HEK293 (cell line): Measurements from ENCODE around the gene PPFIBP1.

Experiments used
- FEZF1 ChIP-seq: fragments of 450-650 bp; formaldehyde crosslinking; IDR thresholded peaks from 2 replicates; pipeline ENCODE4 v1.5.1; 2016; ENCODE audit warnings: missing biosample characterization, missing genetic modification characterization
- HOXC10 ChIP-seq: sonication (generic); formaldehyde crosslinking; IDR thresholded peaks from 2 replicates; pipeline ENCODE4 v1.8.1; 2023; ENCODE audit warnings: mild to moderate bottlenecking, missing genetic modification reagents
- IKZF3 ChIP-seq: fragments of 450-650 bp; IDR thresholded peaks from 2 replicates; pipeline ENCODE4 v1.5.0; 2018; ENCODE audit warnings: missing biosample characterization, mild to moderate bottlenecking, missing genetic modification characterization, moderate library complexity
- KLF1 ChIP-seq: fragments of 450-650 bp; formaldehyde crosslinking; IDR thresholded peaks from 2 replicates; pipeline ENCODE4 v1.5.1; 2016; ENCODE audit warnings: missing biosample characterization, missing genetic modification characterization
- REPIN1 ChIP-seq: fragments of 450-650 bp; formaldehyde crosslinking; IDR thresholded peaks from 2 replicates; pipeline ENCODE4 v1.5.1; 2017; ENCODE audit warnings: missing biosample characterization, missing genetic modification characterization, low read depth
- SCRT1 ChIP-seq: fragments of 450-650 bp; formaldehyde crosslinking; IDR thresholded peaks from 2 replicates; pipeline ENCODE4 v1.5.1; 2016; ENCODE audit warnings: missing biosample characterization, missing genetic modification characterization, borderline replicate concordance
- WT1 ChIP-seq: fragments of 450-650 bp; formaldehyde crosslinking; IDR thresholded peaks from 2 replicates; pipeline ENCODE4 v1.5.1; 2016; ENCODE audit warnings: missing biosample characterization, missing genetic modification characterization
- ZBTB21 ChIP-seq: fragments of 450-650 bp; formaldehyde crosslinking; IDR thresholded peaks from 2 replicates; pipeline ENCODE4 v1.5.1; 2017; ENCODE audit warnings: missing biosample characterization, missing genetic modification characterization
- ZFP37 ChIP-seq: fragments of 450-650 bp; formaldehyde crosslinking; IDR thresholded peaks from 2 replicates; pipeline ENCODE4 v1.5.1; 2016; ENCODE audit warnings: missing biosample characterization, missing genetic modification characterization
- ZNF112 ChIP-seq: fragments of 450-650 bp; formaldehyde crosslinking; IDR thresholded peaks from 2 replicates; pipeline ENCODE4 v1.5.0; 2017; ENCODE audit warnings: missing biosample characterization, missing genetic modification characterization
- ZNF132 ChIP-seq: fragments of 450-650 bp; formaldehyde crosslinking; IDR thresholded peaks from 2 replicates; pipeline ENCODE4 v1.5.1; 2017; ENCODE audit warnings: missing biosample characterization, missing genetic modification characterization, borderline replicate concordance
- ZNF184 ChIP-seq: fragments of 450-650 bp; IDR thresholded peaks from 2 replicates; pipeline ENCODE4 v1.5.1; 2018; ENCODE audit warnings: missing biosample characterization, mild to moderate bottlenecking, missing genetic modification characterization
- ZNF19 ChIP-seq: fragments of 450-650 bp; formaldehyde crosslinking; IDR thresholded peaks from 2 replicates; pipeline ENCODE4; 2016; ENCODE audit warnings: missing biosample characterization, missing genetic modification characterization, low read depth
- ZNF221 ChIP-seq: fragments of 450-650 bp; formaldehyde crosslinking; IDR thresholded peaks from 2 replicates; pipeline ENCODE4 v1.5.1; 2017; ENCODE audit warnings: missing biosample characterization, missing genetic modification characterization, borderline replicate concordance
- ZNF23 ChIP-seq: fragments of 450-650 bp; formaldehyde crosslinking; IDR thresholded peaks from 2 replicates; pipeline ENCODE4 v1.5.1; 2016; ENCODE audit warnings: missing biosample characterization, missing genetic modification characterization, borderline replicate concordance
- ZNF366 ChIP-seq: fragments of 450-650 bp; formaldehyde crosslinking; conservative IDR thresholded peaks from 2 replicates; pipeline ENCODE4 v1.5.1; 2016; ENCODE audit warnings: missing biosample characterization, missing genetic modification characterization
- ZNF585B ChIP-seq: fragments of 450-650 bp; formaldehyde crosslinking; IDR thresholded peaks from 2 replicates; pipeline ENCODE4 v1.5.1; 2016; ENCODE audit warnings: missing biosample characterization, missing genetic modification characterization
- ZNF654 ChIP-seq: fragments of 450-650 bp; formaldehyde crosslinking; IDR thresholded peaks from 2 replicates; pipeline ENCODE4 v1.5.1; 2016; ENCODE audit warnings: low read depth, missing biosample characterization, missing genetic modification characterization
- ZNF664 ChIP-seq: fragments of 450-650 bp; formaldehyde crosslinking; IDR thresholded peaks from 2 replicates; pipeline ENCODE4 v1.5.1; 2016; ENCODE audit warnings: missing biosample characterization, missing genetic modification characterization
- ZNF76 ChIP-seq: fragments of 450-650 bp; formaldehyde crosslinking; IDR thresholded peaks from 2 replicates; pipeline ENCODE4; 2016; ENCODE audit warnings: low read depth, missing biosample characterization, missing genetic modification characterization, borderline replicate concordance
- ZNF776 ChIP-seq: fragments of 450-650 bp; formaldehyde crosslinking; IDR thresholded peaks from 2 replicates; pipeline ENCODE4 v1.5.0; 2017; ENCODE audit warnings: missing biosample characterization, missing genetic modification characterization, borderline replicate concordance
- TF ChIP-seq, protein P1 (sequence below): fragments of 450-650 bp; formaldehyde crosslinking; optimal IDR thresholded peaks from 2 replicates; pipeline ENCODE3; 2016; ENCODE audit warnings: missing biosample characterization, mild to moderate bottlenecking, missing genetic modification characterization
- TF ChIP-seq, protein P2 (sequence below): fragments of 450-650 bp; formaldehyde crosslinking; IDR thresholded peaks from 2 replicates; pipeline ENCODE4 v1.5.1; 2017; ENCODE audit warnings: missing biosample characterization, mild to moderate bottlenecking, missing genetic modification characterization, moderate library complexity
- TF ChIP-seq, protein P3 (sequence below): fragments of 450-650 bp; formaldehyde crosslinking; IDR thresholded peaks from 2 replicates; pipeline ENCODE4 v1.5.1; 2017; ENCODE audit warnings: missing biosample characterization, missing genetic modification characterization
- TF ChIP-seq, protein P4 (sequence below): fragments of 450-650 bp; formaldehyde crosslinking; IDR thresholded peaks from 2 replicates; pipeline ENCODE4 v1.5.1; 2016; ENCODE audit warnings: missing biosample characterization, missing genetic modification characterization
- TF ChIP-seq, protein P5 (sequence below): fragments of 450-650 bp; formaldehyde crosslinking; conservative IDR thresholded peaks from 2 replicates; pipeline ENCODE4 v1.5.1; 2016; ENCODE audit warnings: low read depth, missing biosample characterization, missing genetic modification characterization

PPFIBP1 gene

DNA sequence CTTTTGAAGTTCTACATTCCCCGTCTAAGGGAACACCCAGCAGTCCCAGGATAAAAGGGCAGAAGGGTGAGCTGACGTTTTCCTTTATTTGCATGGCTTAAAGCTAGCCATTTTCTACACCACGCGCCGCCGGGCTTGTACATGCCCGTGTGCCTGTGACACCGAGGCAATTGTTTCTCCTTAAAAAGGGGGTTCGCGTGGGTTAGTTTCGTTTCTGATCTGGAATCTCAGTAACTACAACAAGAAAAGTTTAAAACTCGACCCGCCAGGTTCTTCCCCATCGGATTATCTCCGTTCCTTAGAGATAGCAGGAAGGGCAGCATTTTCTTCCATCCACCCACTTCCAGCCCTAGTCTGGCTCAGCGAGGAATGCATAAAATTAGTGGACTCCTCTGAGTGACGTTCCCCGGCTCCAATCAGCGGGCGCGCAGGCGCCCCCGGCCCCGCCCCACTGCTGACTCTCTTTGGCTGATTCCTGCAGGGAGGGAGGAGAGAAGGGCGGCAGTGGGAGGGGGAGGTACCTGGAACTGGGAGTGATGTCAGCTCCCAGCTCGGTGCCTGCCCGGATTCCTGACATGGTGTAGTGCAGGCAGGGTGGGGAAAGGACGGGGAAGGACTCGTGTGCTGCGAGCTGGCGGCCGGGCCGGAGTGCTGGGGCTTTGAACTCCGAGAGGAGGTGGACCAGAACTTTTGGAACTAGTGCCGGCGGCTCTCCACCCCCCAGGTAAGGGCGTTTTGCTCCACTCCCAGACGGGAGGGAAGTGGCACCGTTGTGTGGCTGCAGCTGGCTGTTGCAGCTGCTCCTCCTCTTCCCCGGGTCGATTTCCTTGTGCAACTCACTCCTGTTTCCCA, at the start of gene PPFIBP1 (continued):
- TF ChIP-seq ZNF776 (tag by site-specific recombination): no peak
- TF ChIP-seq, protein P1, sequence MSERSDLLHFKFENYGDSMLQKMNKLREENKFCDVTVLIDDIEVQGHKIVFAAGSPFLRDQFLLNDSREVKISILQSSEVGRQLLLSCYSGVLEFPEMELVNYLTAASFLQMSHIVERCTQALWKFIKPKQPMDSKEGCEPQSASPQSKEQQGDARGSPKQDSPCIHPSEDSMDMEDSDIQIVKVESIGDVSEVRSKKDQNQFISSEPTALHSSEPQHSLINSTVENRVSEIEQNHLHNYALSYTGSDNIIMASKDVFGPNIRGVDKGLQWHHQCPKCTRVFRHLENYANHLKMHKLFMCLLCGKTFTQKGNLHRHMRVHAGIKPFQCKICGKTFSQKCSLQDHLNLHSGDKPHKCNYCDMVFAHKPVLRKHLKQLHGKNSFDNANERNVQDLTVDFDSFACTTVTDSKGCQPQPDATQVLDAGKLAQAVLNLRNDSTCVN (tag by site-specific recombination): peak; percentile 24
- no peak for TF ChIP-seq ZNF132 (tag by site-specific recombination)
- TF ChIP-seq, protein P2, sequence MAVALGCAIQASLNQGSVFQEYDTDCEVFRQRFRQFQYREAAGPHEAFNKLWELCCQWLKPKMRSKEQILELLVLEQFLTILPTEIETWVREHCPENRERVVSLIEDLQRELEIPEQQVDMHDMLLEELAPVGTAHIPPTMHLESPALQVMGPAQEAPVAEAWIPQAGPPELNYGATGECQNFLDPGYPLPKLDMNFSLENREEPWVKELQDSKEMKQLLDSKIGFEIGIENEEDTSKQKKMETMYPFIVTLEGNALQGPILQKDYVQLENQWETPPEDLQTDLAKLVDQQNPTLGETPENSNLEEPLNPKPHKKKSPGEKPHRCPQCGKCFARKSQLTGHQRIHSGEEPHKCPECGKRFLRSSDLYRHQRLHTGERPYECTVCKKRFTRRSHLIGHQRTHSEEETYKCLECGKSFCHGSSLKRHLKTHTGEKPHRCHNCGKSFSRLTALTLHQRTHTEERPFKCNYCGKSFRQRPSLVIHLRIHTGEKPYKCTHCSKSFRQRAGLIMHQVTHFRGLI (tag by site-specific recombination): no peak
- 0 out of 2 replicates have a peak, but pooled peaks have one; percentile 17 for TF ChIP-seq ZFP37 (tag by site-specific recombination)
- no peak for TF ChIP-seq HOXC10 (CRISPR knock-in tag)
- TF ChIP-seq KLF1 (tag by site-specific recombination): peak; percentile 71
- 0 out of 2 replicates have a peak, but pooled peaks have one; percentile 5 for TF ChIP-seq ZNF654 (tag by site-specific recombination)
- TF ChIP-seq ZNF585B (tag by site-specific recombination): no peak
- TF ChIP-seq, protein P3, sequence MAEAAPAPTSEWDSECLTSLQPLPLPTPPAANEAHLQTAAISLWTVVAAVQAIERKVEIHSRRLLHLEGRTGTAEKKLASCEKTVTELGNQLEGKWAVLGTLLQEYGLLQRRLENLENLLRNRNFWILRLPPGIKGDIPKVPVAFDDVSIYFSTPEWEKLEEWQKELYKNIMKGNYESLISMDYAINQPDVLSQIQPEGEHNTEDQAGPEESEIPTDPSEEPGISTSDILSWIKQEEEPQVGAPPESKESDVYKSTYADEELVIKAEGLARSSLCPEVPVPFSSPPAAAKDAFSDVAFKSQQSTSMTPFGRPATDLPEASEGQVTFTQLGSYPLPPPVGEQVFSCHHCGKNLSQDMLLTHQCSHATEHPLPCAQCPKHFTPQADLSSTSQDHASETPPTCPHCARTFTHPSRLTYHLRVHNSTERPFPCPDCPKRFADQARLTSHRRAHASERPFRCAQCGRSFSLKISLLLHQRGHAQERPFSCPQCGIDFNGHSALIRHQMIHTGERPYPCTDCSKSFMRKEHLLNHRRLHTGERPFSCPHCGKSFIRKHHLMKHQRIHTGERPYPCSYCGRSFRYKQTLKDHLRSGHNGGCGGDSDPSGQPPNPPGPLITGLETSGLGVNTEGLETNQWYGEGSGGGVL: peak; percentile 63
- TF ChIP-seq ZNF366 (tag by site-specific recombination): peak; percentile 74
- peak; percentile 48 for TF ChIP-seq ZNF76 (tag by site-specific recombination)
- no peak for TF ChIP-seq FEZF1 (tag by site-specific recombination)
- TF ChIP-seq REPIN1 (tag by site-specific recombination): no peak
- TF ChIP-seq ZNF23: no peak
- TF ChIP-seq ZNF112 (tag by site-specific recombination): no peak
- TF ChIP-seq IKZF3: peak; percentile 96
- TF ChIP-seq ZNF664 (tag by site-specific recombination): no peak
- TF ChIP-seq, protein P4, sequence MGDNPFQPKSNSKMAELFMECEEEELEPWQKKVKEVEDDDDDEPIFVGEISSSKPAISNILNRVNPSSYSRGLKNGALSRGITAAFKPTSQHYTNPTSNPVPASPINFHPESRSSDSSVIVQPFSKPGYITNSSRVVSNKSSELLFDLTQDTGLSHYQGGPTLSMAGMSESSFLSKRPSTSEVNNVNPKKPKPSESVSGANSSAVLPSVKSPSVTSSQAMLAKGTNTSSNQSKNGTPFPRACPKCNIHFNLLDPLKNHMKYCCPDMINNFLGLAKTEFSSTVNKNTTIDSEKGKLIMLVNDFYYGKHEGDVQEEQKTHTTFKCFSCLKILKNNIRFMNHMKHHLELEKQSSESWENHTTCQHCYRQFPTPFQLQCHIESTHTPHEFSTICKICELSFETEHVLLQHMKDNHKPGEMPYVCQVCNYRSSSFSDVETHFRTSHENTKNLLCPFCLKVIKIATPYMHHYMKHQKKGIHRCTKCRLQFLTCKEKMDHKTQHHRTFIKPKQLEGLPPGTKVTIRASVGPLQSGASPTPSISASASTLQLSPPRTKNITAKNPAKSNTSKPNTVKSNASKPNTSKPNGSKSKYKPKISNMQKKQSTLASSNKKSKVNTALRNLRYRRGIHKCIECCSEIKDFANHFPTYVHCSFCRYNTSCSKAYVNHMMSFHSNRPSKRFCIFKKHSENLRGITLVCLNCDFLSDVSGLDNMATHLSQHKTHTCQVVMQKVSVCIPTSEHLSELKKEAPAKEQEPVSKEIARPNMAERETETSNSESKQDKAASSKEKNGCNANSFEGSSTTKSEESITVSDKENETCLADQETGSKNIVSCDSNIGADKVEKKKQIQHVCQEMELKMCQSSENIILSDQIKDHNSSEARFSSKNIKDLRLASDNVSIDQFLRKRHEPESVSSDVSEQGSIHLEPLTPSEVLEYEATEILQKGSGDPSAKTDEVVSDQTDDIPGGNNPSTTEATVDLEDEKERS (tag by site-specific recombination): no peak
- TF ChIP-seq WT1 (tag by site-specific recombination): peak; percentile 85
- TF ChIP-seq ZNF19: no peak
- TF ChIP-seq ZBTB21: 0 out of 2 replicates have a peak, but pooled peaks have one; percentile 23
- TF ChIP-seq ZNF184 (tag by site-specific recombination): no peak
- no peak for TF ChIP-seq ZNF221 (tag by site-specific recombination)
- TF ChIP-seq, protein P5, sequence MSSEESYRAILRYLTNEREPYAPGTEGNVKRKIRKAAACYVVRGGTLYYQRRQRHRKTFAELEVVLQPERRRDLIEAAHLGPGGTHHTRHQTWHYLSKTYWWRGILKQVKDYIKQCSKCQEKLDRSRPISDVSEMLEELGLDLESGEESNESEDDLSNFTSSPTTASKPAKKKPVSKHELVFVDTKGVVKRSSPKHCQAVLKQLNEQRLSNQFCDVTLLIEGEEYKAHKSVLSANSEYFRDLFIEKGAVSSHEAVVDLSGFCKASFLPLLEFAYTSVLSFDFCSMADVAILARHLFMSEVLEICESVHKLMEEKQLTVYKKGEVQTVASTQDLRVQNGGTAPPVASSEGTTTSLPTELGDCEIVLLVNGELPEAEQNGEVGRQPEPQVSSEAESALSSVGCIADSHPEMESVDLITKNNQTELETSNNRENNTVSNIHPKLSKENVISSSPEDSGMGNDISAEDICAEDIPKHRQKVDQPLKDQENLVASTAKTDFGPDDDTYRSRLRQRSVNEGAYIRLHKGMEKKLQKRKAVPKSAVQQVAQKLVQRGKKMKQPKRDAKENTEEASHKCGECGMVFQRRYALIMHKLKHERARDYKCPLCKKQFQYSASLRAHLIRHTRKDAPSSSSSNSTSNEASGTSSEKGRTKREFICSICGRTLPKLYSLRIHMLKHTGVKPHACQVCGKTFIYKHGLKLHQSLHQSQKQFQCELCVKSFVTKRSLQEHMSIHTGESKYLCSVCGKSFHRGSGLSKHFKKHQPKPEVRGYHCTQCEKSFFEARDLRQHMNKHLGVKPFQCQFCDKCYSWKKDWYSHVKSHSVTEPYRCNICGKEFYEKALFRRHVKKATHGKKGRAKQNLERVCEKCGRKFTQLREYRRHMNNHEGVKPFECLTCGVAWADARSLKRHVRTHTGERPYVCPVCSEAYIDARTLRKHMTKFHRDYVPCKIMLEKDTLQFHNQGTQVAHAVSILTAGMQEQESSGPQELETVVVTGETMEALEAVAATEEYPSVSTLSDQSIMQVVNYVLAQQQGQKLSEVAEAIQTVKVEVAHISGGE (tag by site-specific recombination): peak; percentile 92
- TF ChIP-seq SCRT1: no peak
